GM23338 (cell line): Measurements from ENCODE around the gene PPP2R2B. TPM values are rescaled to one million over a fixed set of nuclear protein-coding genes. Genes with fewer than 3 reads are reported as not detected.

Experiments
- ATAC-seq: fragments of 200-7000 bp; cut with Tn5 transposase; 3 replicates; pipeline ENCODE4 v1.9.1; 2020
- DNase-seq: peaks from one replicate; pipeline ENCODE4 v3.0.0-alpha.2; 2015; ENCODE audit warnings: low spot score
- H2AFZ ChIP-seq: fragments of 200-600 bp; sonication (generic); 2 replicates; pipeline ENCODE4 v1.8.0; 2016; ENCODE audit warnings: antibody characterized with exemption, mild to moderate bottlenecking, moderate library complexity
- H3F3A ChIP-seq: fragments of 200-600 bp; sonication (generic); replicated peaks from 2 replicates; pipeline ENCODE4 v1.8.0; 2017; ENCODE audit warnings: antibody characterized with exemption, mixed run types, low read depth
- H3K27ac ChIP-seq: fragments of 200-600 bp; sonication (generic); 2 replicates; pipeline ENCODE4 v1.6.1; 2016; ENCODE audit warnings: low read depth
- H3K27me3 ChIP-seq: fragments of 200-600 bp; sonication (generic); 2 replicates; pipeline ENCODE4 v1.8.0; 2016; ENCODE audit warnings: mild to moderate bottlenecking, mixed run types, moderate library complexity; ENCODE audit not compliant: insufficient read depth
- H3K36me3 ChIP-seq: fragments of 200-600 bp; sonication (generic); 2 replicates; pipeline ENCODE4 v1.8.0; 2016; ENCODE audit warnings: mild to moderate bottlenecking; ENCODE audit not compliant: insufficient read depth
- H3K4me1 ChIP-seq: fragments of 200-600 bp; sonication (generic); 2 replicates; pipeline ENCODE4 v1.8.0; 2016; ENCODE audit warnings: mild to moderate bottlenecking, moderate library complexity; ENCODE audit not compliant: insufficient read depth
- H3K4me2 ChIP-seq: fragments of 200-600 bp; sonication (generic); 2 replicates; pipeline ENCODE4 v1.7.1; 2017; ENCODE audit warnings: mixed run types
- H3K4me3 ChIP-seq: fragments of 200-600 bp; sonication (generic); 2 replicates; pipeline ENCODE4 v1.6.1; 2016; ENCODE audit warnings: mixed run types
- H3K79me2 ChIP-seq: fragments of 200-600 bp; sonication (generic); replicated peaks from 2 replicates; pipeline ENCODE4 v1.8.0; 2017; ENCODE audit warnings: mild to moderate bottlenecking; ENCODE audit not compliant: insufficient read depth
- H3K9me2 ChIP-seq: fragments of 200-600 bp; sonication (generic); 2 replicates; pipeline ENCODE4 v1.8.0; 2017; ENCODE audit not compliant: insufficient read depth
- H4K20me1 ChIP-seq: fragments of 200-600 bp; sonication (generic); replicated peaks from 2 replicates; pipeline ENCODE4 v1.8.0; 2017; ENCODE audit warnings: mild to moderate bottlenecking; ENCODE audit not compliant: insufficient read depth
- H3K27ac Mint-ChIP-seq: 2 replicates; pipeline ENCODE4 v1.8.0; 2020; ENCODE audit warnings: inconsistent platforms, mild to moderate bottlenecking, moderate library complexity, mixed read lengths
- H3K27me3 Mint-ChIP-seq: 3 replicates; pipeline ENCODE4 v1.8.0; 2022; ENCODE audit warnings: low read depth, mild to moderate bottlenecking, moderate library complexity, mixed read lengths, inconsistent platforms; ENCODE audit not compliant: insufficient read depth, poor library complexity
- H3K36me3 Mint-ChIP-seq: 3 replicates; pipeline ENCODE4 v1.8.0; 2021; ENCODE audit warnings: low read depth, mild to moderate bottlenecking, inconsistent platforms, moderate library complexity, mixed read lengths
- H3K4me1 Mint-ChIP-seq: 3 replicates; pipeline ENCODE4 v1.8.0; 2020; ENCODE audit warnings: mild to moderate bottlenecking, inconsistent platforms, mixed read lengths
- H3K4me3 Mint-ChIP-seq: 3 replicates; pipeline ENCODE4 v1.8.0; 2021; ENCODE audit warnings: moderate library complexity, mild to moderate bottlenecking, inconsistent platforms, mixed read lengths
- H3K9me3 Mint-ChIP-seq: 3 replicates; pipeline ENCODE4 v1.8.0; 2020; ENCODE audit warnings: moderate library complexity, mild to moderate bottlenecking, inconsistent platforms, mixed read lengths
- CREB1 ChIP-seq: fragments of 250-450 bp; sonication (Bioruptor Pico); IDR thresholded peaks from 2 replicates; pipeline ENCODE4 v1.5.0; 2020; ENCODE audit warnings: low read depth, mild to moderate bottlenecking, moderate library complexity
- CTCF ChIP-seq, 2 experiments: fragments of 200-600 bp in 1 of 2; sonication (generic) in 1 of 2; conservative IDR thresholded peaks; 2 replicates each; pipeline versions ENCODE4 v1.5.1 to v1.6.1; 2016 to 2017; ENCODE audit warnings: antibody characterized with exemption in 2 of 2, low read depth in 2 of 2, mild to moderate bottlenecking in 2 of 2, moderate library complexity in 1 of 2
- ETS1 ChIP-seq: IDR thresholded peaks from 2 replicates; pipeline ENCODE4 v1.6.1; 2016; ENCODE audit warnings: antibody characterized with exemption
- EZH2phosphoT487 ChIP-seq: fragments of 200-600 bp; sonication (generic); IDR thresholded peaks from one replicate; pipeline ENCODE4 v1.8.1; 2018; ENCODE audit warnings: antibody characterized with exemption; ENCODE audit not compliant: unreplicated experiment
- JUNB ChIP-seq: IDR thresholded peaks from one replicate; pipeline ENCODE4 v1.6.1; 2016; ENCODE audit warnings: antibody characterized with exemption; ENCODE audit not compliant: unreplicated experiment
- REST ChIP-seq: IDR thresholded peaks from one replicate; pipeline ENCODE4 v1.6.1; 2018; ENCODE audit warnings: antibody characterized with exemption; ENCODE audit not compliant: unreplicated experiment
- ZNF114 ChIP-seq: fragments of 250-450 bp; sonication (Bioruptor Pico); IDR thresholded peaks from 2 replicates; pipeline ENCODE4 v1.5.0; 2020; ENCODE audit warnings: mild to moderate bottlenecking, moderate library complexity
- ZNF331 ChIP-seq: fragments of 250-450 bp; sonication (Bioruptor Pico); IDR thresholded peaks from 2 replicates; pipeline ENCODE4 v1.5.0; 2020; ENCODE audit warnings: low read depth, mild to moderate bottlenecking, moderate library complexity
- polyA plus RNA-seq: library from polyadenylated mRNA; unstranded; fragments of >200 nt; fragmentation: Nextera tagmentation; extraction: Ambion mirVana; gene quantifications from 2 replicates; pipeline ENCODE4 v1.2.1, GENCODE V29; 2016
- total RNA-seq: library from RNA; depleted of rRNA; stranded (reverse); fragments of >200 nt; shearing (Covaris generic); gene quantifications from 2 replicates; pipeline ENCODE4 v1.2.3, GENCODE V29; 2014

The PPP2R2B gene
- total and polyA plus RNA-seq, 2 experiments from 2014 or later = 21.3 to 33.9 TPM

- TF ChIP-seq REST = no peak
- TF ChIP-seq CTCF (conservative IDR thresholded peaks at IDR 0.05; ENCODE audit: low read depth in 2 of 2) = no peak
- TF ChIP-seq EZH2phosphoT487 = no peak
- TF ChIP-seq ZNF114 (CRISPR knock-in tag) = no peak
- no peak for TF ChIP-seq ZNF331
Observed at GRCh38 chr5:146778795-146779194, 99.8 kb downstream of the PPP2R2B start (continued).

GRCh38 chr5:146778261-146778660 is 100.3 kb downstream of the PPP2R2B start:
- no peak overlapping the region for H3K27ac ChIP-seq
- no peak overlapping the region for H2AFZ ChIP-seq
- no peaks in the 10 kb centered on the region for H3K27me3 ChIP-seq
- H3K4me3 ChIP-seq = no peak overlapping the region
- H3K4me1 ChIP-seq = peaks cover 11% of the 10 kb centered on the region
- no peaks in the 10 kb centered on the region; the same call in none of the 2 replicates for H3K36me3 ChIP-seq
- no peaks in the 10 kb centered on the region for H3K27me3 Mint-ChIP-seq
- H3K9me2 ChIP-seq = no peaks in the 10 kb centered on the region
- H3K4me1 Mint-ChIP-seq = peaks cover 30% of the 10 kb centered on the region
- H3K36me3 Mint-ChIP-seq = peaks cover 15% of the 10 kb centered on the region; the same call in 2 of the 3 replicates
- peaks cover 6% of the 10 kb centered on the region; the same call in 2 of the 3 replicates for H3K9me3 Mint-ChIP-seq
- H3F3A ChIP-seq = no peaks in the 10 kb centered on the region
- no peak for TF ChIP-seq ZNF114 (CRISPR knock-in tag)
- no peak for TF ChIP-seq ZNF331
- TF ChIP-seq CREB1 = no peak
- no peak for TF ChIP-seq JUNB
- TF ChIP-seq ETS1 = no peak
- TF ChIP-seq EZH2phosphoT487 = no peak
- TF ChIP-seq CTCF (conservative IDR thresholded peaks at IDR 0.05; ENCODE audit: low read depth in 2 of 2) = no peak
- H3K27ac Mint-ChIP-seq = no peak overlapping the region
- DNase-seq (no peak), ATAC-seq (no peak)
- no peaks in the 10 kb centered on the region for H3K79me2 ChIP-seq
- no peak overlapping the region for H3K4me3 Mint-ChIP-seq
- H4K20me1 ChIP-seq = no peaks in the 10 kb centered on the region
- H3K4me2 ChIP-seq = no peak overlapping the region
